GM12878 (cell line): ENCODE measurements around the gene USB1. TPM values are rescaled to one million over a fixed set of nuclear protein-coding genes. Genes with fewer than 3 reads are reported as not detected.

Experiments used
- ATAC-seq: fragments of 200-7000 bp; cut with Tn5 transposase; 3 replicates; pipeline ENCODE4 v1.9.1; 2020; ENCODE audit warnings: mild to moderate bottlenecking, moderate library complexity
- BruUV-seq: library from RNA; stranded (reverse); fragments of 400-500 nt; replicated peaks from 2 replicates; lab custom pipeline; 2021; lab: Mats Ljungman, UMichigan
- CTCF ChIA-PET: fragments of 300-600 bp; sonication (Branson Sonifier 250); formaldehyde crosslinking; extraction: SDS; loops from one replicate; lab custom pipeline; 2021; ENCODE audit warnings: inconsistent platforms; lab: Yijun Ruan, JAX
- POLR2A ChIA-PET: fragments of 350-600 bp; formaldehyde crosslinking; extraction: SDS; loops from one replicate; lab custom pipeline; 2021; ENCODE audit warnings: inconsistent platforms; lab: Charles Lee
- RAD21 ChIA-PET: fragments of 300-600 bp; sonication (Branson Sonifier 250); formaldehyde crosslinking; loops from one replicate; lab custom pipeline; 2023; ENCODE audit warnings: antibody characterized with exemption; ENCODE audit not compliant: unreplicated experiment; lab: Charles Lee
- SMC1A ChIA-PET: fragments of 300-600 bp; sonication (Branson Sonifier 250); formaldehyde crosslinking; loops from one replicate; lab custom pipeline; 2023; ENCODE audit not compliant: unreplicated experiment, uncharacterized antibody; lab: Charles Lee
- DNase-seq: peaks from one replicate; pipeline ENCODE4 v3.0.0-alpha.2; 2011; ENCODE audit warnings: low read depth, low spot score
- FAIRE-seq: peaks from 3 replicates; lab custom pipeline; 2011; peaks lifted over from hg19 to GRCh38; lab: Jason Lieb, UNC
- H2AFZ ChIP-seq: 2 replicates; pipeline ENCODE4 v1.6.0; 2011; ENCODE audit warnings: low read depth, low read length, control low read depth; ENCODE audit not compliant: control insufficient read depth
- H3K27ac ChIP-seq: 2 replicates; pipeline ENCODE4 v1.5.1; 2011; ENCODE audit warnings: control low read depth; ENCODE audit not compliant: control insufficient read depth, insufficient read depth
- H3K27me3 ChIP-seq, 2 experiments: replicated peaks in 1 of 2; 2 replicates each; pipeline versions ENCODE4 v1.6.0 to v1.6.1; 2011; ENCODE audit warnings: low read length in 1 of 2; ENCODE audit not compliant: control insufficient read depth in 2 of 2, insufficient read depth in 2 of 2
- H3K36me3 ChIP-seq, 2 experiments: 2 replicates each; pipeline ENCODE4 v1.5.1; 2011; ENCODE audit warnings: low read length in 1 of 2; ENCODE audit not compliant: control insufficient read depth in 2 of 2, insufficient read depth in 2 of 2
- H3K4me1 ChIP-seq: 2 replicates; pipeline ENCODE4 v1.6.1; 2011; ENCODE audit warnings: mild to moderate bottlenecking, low read length, moderate library complexity, mixed read lengths; ENCODE audit not compliant: control insufficient read depth, insufficient read depth
- H3K4me2 ChIP-seq: 2 replicates; pipeline ENCODE4 v1.6.0; 2011; ENCODE audit warnings: control low read depth; ENCODE audit not compliant: control insufficient read depth, insufficient read depth
- H3K4me3 ChIP-seq: fragments of 200-600 bp; sonication (generic); 2 replicates; pipeline ENCODE4 v1.5.1; 2016
- H3K79me2 ChIP-seq: 2 replicates; pipeline ENCODE4 v1.6.0; 2011; ENCODE audit warnings: low read length; ENCODE audit not compliant: control insufficient read depth, insufficient read depth
- H3K9ac ChIP-seq: 2 replicates; pipeline ENCODE4 v1.8.0; 2011; ENCODE audit warnings: low read length, control low read depth, mixed read lengths; ENCODE audit not compliant: control insufficient read depth, insufficient read depth
- H3K9me3 ChIP-seq: replicated peaks from 3 replicates; pipeline ENCODE4 v1.5.1; 2011; ENCODE audit warnings: mild to moderate bottlenecking, low read length; ENCODE audit not compliant: control insufficient read depth, insufficient read depth
- H4K20me1 ChIP-seq: 2 replicates; pipeline ENCODE4 v1.6.0; 2011; ENCODE audit not compliant: control insufficient read depth, insufficient read depth
- EP300 ChIP-seq, 2 experiments: fragments of 150-350 bp in 1 of 2; IDR thresholded peaks; 2 replicates each; pipeline ENCODE4 v1.6.1; 2011 to 2012; ENCODE audit warnings: low read depth in 2 of 2, low read length in 2 of 2, borderline replicate concordance in 1 of 2, improper control_type of control experiment in 1 of 2, inconsistent platforms in 1 of 2; ENCODE audit not compliant: control insufficient read depth in 1 of 2
- EZH2 ChIP-seq: IDR thresholded peaks from 2 replicates; pipeline ENCODE4 v1.6.1; 2012; ENCODE audit warnings: low read depth, mild to moderate bottlenecking, control low read depth, inconsistent platforms, low read length, borderline replicate concordance; ENCODE audit not compliant: control insufficient read depth
- HDGF ChIP-seq: fragments of 450-650 bp; IDR thresholded peaks from 2 replicates; pipeline ENCODE4 v1.6.1; 2016; ENCODE audit warnings: antibody characterized with exemption
- KLF5 ChIP-seq: fragments of 450-650 bp; IDR thresholded peaks from 2 replicates; pipeline ENCODE4 v1.6.1; 2014; ENCODE audit warnings: mild to moderate bottlenecking; ENCODE audit not compliant: partially characterized antibody
- RAD51 ChIP-seq: fragments of 450-650 bp; IDR thresholded peaks from 2 replicates; pipeline ENCODE4 v1.6.1; 2016; ENCODE audit warnings: moderate library complexity, mild to moderate bottlenecking, inconsistent platforms
- SIN3A ChIP-seq: IDR thresholded peaks from 2 replicates; pipeline ENCODE4 v1.6.1; 2012; ENCODE audit warnings: low read depth, low read length, improper control_type of control experiment
- TCF3 ChIP-seq: IDR thresholded peaks from 2 replicates; pipeline ENCODE4 v1.6.1; 2012; ENCODE audit warnings: low read depth, mild to moderate bottlenecking, low read length, borderline replicate concordance; ENCODE audit not compliant: insufficient read depth
- TCF7 ChIP-seq: IDR thresholded peaks from 2 replicates; pipeline ENCODE4 v1.6.1; 2014; ENCODE audit warnings: antibody characterized with exemption, borderline replicate concordance
- ZBED1 ChIP-seq: IDR thresholded peaks from 2 replicates; pipeline ENCODE4 v1.6.1; 2016; ENCODE audit warnings: borderline replicate concordance
- ZZZ3 ChIP-seq: IDR thresholded peaks from 2 replicates; pipeline ENCODE4 v1.6.1; 2011; ENCODE audit warnings: low read depth; ENCODE audit not compliant: control insufficient read depth, insufficient read length
- WGBS: methylation state at CpG from one replicate; pipeline ENCODE4 v1.1.6; 2016; ENCODE audit warnings: low lambda C conversion rate; ENCODE audit not compliant: insufficient replicate concordance, insufficient coverage; ENCODE audit errors: missing lambda C conversion rate; 5-methylcytosine and 5-hydroxymethylcytosine counted together
- in situ Hi-C: fragments of 300-500 bp; cut with MboI; formaldehyde crosslinking; loops from 9 replicates; pipeline ENCODE4 v1.14.3; 2018; ENCODE audit warnings: mixed read lengths
- intact Hi-C: fragments of 100-400 bp; cut with micrococcal nuclease; formaldehyde crosslinking; loops from one replicate; pipeline ENCODE4 v1.14.2; 2022; ENCODE audit not compliant: unreplicated experiment
- polyA plus RNA-seq, 11 experiments: library from polyadenylated mRNA; depleted of rRNA in 4 of 11; unstranded in 6 of 11; stranded (reverse) in 5 of 11; fragments of >200 nt; fragmentation: Nextera tagmentation in 4 of 11; fragmentation: Illumina TruSeq in 1 of 11; extraction: Ambion mirVana in 4 of 11; extraction: Trizol in 1 of 11; gene quantifications; 1 replicate in 1 of 11; 2 replicates in 10 of 11; pipeline versions ENCODE4 v1.2.1 to v1.2.3, GENCODE V29; 2011 to 2016; ENCODE audit warnings: inconsistent platforms in 2 of 11, missing spikeins in 2 of 11, low read depth in 1 of 11
- total RNA-seq, 4 experiments: library from RNA; depleted of rRNA in 3 of 4; stranded (reverse); fragments of >200 nt in 3 of 4; fragmentation: Illumina TruSeq in 1 of 4; extraction: Trizol in 1 of 4; gene quantifications; 2 replicates each; pipeline versions ENCODE4 v1.2.1 to v1.2.3, GENCODE V29; 2013 to 2021
- TF ChIP-seq, protein P1 (sequence below): IDR thresholded peaks from 2 replicates; pipeline ENCODE4 v1.6.1; 2011; ENCODE audit warnings: mild to moderate bottlenecking, low read depth, low read length, moderate library complexity; ENCODE audit not compliant: insufficient replicate concordance
- TF ChIP-seq, protein P2 (sequence below): IDR thresholded peaks from 2 replicates; pipeline ENCODE4 v1.6.1; 2011; ENCODE audit warnings: low read depth, mild to moderate bottlenecking, low read length, moderate library complexity, borderline replicate concordance; ENCODE audit errors: extremely low read depth
- TF ChIP-seq, protein P3 (sequence below), 3 experiments: IDR thresholded peaks in 2 of 3; conservative IDR thresholded peaks in 1 of 3; 2 replicates each; pipeline ENCODE4 v1.5.1; 2011; ENCODE audit warnings: low read depth in 3 of 3, low read length in 3 of 3, mild to moderate bottlenecking in 3 of 3, control low read depth in 2 of 3, moderate library complexity in 2 of 3, inconsistent platforms in 1 of 3, mixed read lengths in 1 of 3; ENCODE audit not compliant: control insufficient read depth in 2 of 3, insufficient read depth in 1 of 3; ENCODE audit errors: extremely low read depth in 1 of 3
- TF ChIP-seq, protein P4 (sequence below): fragments of 450-650 bp; IDR thresholded peaks from 2 replicates; pipeline ENCODE4 v1.6.1; 2017; ENCODE audit warnings: antibody characterized with exemption, mild to moderate bottlenecking, moderate library complexity

The USB1 gene
- total and polyA plus RNA-seq, 10 of the 15 experiments (the other 5 are each of a cell fraction or from before 2014, with no cell fraction given): 7.9 to 72.2 (median 41.6) TPM

DNA sequence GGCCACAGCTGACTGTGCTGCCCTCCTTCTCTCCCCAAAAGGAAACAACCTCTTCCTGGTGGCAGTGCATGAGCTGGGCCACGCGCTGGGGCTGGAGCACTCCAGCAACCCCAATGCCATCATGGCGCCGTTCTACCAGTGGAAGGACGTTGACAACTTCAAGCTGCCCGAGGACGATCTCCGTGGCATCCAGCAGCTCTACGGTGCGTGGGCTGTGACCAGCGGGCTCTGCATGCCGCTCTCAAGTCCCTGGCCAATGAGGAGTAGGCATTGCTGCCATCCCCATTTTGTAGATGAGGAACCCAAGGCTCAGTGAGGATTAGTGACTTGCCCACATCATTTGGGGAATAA, 39.3 kb downstream of the USB1 start (continued):
- TF ChIP-seq EZH2: no peak
- TF ChIP-seq EP300 (IDR thresholded peaks at IDR 0.05; ENCODE audit: borderline replicate concordance in 1 of 2, control insufficient read depth in 1 of 2, low read depth in 2 of 2, low read length in 2 of 2): no peak
- TF ChIP-seq SIN3A: no peak
- no peak for TF ChIP-seq HDGF

DNA sequence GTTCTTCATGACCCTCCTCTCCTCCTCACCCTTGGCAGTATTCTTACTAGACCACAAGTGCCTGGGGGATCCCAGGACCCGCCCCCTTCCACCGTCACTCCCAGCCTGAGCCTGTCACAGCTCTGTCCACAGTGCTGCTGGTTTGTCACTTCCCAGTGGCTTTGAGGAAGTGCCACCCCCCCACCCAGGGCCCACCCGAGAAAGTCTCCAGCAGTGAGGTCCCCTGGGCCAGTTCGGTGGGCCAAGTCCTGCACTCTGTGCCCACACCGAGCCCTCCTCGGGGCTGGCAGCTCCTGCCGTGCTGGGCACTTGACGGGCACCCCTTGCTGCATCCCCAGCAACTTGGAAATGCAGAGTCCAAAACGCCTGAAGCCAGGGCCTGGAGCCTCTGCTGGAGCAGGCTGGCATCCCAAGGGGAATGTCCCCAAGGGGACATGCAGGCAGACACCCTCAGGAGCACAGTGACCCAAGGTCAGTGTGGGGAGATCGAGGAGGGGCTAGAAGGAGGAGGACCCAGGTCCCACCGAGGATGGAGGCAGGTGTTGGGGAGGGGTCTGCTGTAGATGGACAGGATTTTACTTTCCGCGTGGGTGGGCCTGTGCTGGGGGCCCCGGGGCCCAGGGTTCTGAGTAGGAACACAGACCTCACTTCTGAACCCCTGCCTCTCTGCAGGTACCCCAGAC, 39.9 kb downstream of the USB1 start:
- Histone ChIP-seq H3K27me3 (no peaks in the 10 kb centered on the region), H3K4me3 (no peak overlapping the region), H3K9me3 (no peaks in the 10 kb centered on the region), H4K20me1 (no peaks in the 10 kb centered on the region), H3K79me2 (no peaks in the 10 kb centered on the region), H3K36me3 (no peaks in the 10 kb centered on the region), H3K4me2 (no peak overlapping the region), H3K4me1 (no peaks in the 10 kb centered on the region), H2AFZ (no peak overlapping the region), H3K27ac (no peak overlapping the region), H3K9ac (no peak overlapping the region)
- in situ Hi-C loops: no loop called here
- ChIA-PET SMC1A (no interaction called here), CTCF (no interaction called here), RAD21 (no interaction called here), POLR2A (no interaction called here)
- ATAC-seq: no peak
- 37% methylated on average over 13 of the region's 14 CpGs for WGBS
- intact Hi-C loops: no loop called here
- no peak for FAIRE-seq
- TF ChIP-seq, protein P1, sequence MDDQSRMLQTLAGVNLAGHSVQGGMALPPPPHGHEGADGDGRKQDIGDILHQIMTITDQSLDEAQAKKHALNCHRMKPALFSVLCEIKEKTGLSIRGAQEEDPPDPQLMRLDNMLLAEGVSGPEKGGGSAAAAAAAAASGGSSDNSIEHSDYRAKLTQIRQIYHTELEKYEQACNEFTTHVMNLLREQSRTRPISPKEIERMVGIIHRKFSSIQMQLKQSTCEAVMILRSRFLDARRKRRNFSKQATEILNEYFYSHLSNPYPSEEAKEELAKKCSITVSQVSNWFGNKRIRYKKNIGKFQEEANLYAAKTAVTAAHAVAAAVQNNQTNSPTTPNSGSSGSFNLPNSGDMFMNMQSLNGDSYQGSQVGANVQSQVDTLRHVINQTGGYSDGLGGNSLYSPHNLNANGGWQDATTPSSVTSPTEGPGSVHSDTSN: no peak
- TF ChIP-seq, protein P2, sequence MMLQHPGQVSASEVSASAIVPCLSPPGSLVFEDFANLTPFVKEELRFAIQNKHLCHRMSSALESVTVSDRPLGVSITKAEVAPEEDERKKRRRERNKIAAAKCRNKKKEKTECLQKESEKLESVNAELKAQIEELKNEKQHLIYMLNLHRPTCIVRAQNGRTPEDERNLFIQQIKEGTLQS: no peak
- no peak for TF ChIP-seq KLF5
- no peak for TF ChIP-seq TCF7
- no peak for TF ChIP-seq RAD51
- no peak for TF ChIP-seq ZBED1
- TF ChIP-seq, protein P3, sequence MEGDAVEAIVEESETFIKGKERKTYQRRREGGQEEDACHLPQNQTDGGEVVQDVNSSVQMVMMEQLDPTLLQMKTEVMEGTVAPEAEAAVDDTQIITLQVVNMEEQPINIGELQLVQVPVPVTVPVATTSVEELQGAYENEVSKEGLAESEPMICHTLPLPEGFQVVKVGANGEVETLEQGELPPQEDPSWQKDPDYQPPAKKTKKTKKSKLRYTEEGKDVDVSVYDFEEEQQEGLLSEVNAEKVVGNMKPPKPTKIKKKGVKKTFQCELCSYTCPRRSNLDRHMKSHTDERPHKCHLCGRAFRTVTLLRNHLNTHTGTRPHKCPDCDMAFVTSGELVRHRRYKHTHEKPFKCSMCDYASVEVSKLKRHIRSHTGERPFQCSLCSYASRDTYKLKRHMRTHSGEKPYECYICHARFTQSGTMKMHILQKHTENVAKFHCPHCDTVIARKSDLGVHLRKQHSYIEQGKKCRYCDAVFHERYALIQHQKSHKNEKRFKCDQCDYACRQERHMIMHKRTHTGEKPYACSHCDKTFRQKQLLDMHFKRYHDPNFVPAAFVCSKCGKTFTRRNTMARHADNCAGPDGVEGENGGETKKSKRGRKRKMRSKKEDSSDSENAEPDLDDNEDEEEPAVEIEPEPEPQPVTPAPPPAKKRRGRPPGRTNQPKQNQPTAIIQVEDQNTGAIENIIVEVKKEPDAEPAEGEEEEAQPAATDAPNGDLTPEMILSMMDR (IDR thresholded peaks at IDR 0.05 in 2 of 3, conservative IDR thresholded peaks at IDR 0.05 in 1 of 3; ENCODE audit: control insufficient read depth in 2 of 3, extremely low read depth in 1 of 3, insufficient read depth in 1 of 3, low read depth in 3 of 3, low read length in 3 of 3): no peak
- TF ChIP-seq, protein P4, sequence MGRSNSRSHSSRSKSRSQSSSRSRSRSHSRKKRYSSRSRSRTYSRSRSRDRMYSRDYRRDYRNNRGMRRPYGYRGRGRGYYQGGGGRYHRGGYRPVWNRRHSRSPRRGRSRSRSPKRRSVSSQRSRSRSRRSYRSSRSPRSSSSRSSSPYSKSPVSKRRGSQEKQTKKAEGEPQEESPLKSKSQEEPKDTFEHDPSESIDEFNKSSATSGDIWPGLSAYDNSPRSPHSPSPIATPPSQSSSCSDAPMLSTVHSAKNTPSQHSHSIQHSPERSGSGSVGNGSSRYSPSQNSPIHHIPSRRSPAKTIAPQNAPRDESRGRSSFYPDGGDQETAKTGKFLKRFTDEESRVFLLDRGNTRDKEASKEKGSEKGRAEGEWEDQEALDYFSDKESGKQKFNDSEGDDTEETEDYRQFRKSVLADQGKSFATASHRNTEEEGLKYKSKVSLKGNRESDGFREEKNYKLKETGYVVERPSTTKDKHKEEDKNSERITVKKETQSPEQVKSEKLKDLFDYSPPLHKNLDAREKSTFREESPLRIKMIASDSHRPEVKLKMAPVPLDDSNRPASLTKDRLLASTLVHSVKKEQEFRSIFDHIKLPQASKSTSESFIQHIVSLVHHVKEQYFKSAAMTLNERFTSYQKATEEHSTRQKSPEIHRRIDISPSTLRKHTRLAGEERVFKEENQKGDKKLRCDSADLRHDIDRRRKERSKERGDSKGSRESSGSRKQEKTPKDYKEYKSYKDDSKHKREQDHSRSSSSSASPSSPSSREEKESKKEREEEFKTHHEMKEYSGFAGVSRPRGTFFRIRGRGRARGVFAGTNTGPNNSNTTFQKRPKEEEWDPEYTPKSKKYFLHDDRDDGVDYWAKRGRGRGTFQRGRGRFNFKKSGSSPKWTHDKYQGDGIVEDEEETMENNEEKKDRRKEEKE: no peak
- no peak for TF ChIP-seq TCF3
- no peak for TF ChIP-seq ZZZ3
- no peak for DNase-seq
- BruUV-seq: no TSS peak
